ENCODE data around the gene CTSE. TPM values are rescaled to one million over a fixed set of nuclear protein-coding genes. Genes with fewer than 3 reads are reported as not detected.

Gene CTSE
- not detected in 2 replicates for total RNA-seq

GRCh38 chr1:206023695-206024094 is at the start of gene CTSE:
CTSE (minus strand) TSS chr1:206023895; CDS start chr1:206023791, 104 bp downstream.

GRCh38 chr1:206052919-206053610 is 29.4 kb upstream of the CTSE start, which contains the start of gene RHEX:
RHEX (plus strand) TSS chr1:206053173; CDS start chr1:206097829, 44,656 bp downstream.

DNA sequence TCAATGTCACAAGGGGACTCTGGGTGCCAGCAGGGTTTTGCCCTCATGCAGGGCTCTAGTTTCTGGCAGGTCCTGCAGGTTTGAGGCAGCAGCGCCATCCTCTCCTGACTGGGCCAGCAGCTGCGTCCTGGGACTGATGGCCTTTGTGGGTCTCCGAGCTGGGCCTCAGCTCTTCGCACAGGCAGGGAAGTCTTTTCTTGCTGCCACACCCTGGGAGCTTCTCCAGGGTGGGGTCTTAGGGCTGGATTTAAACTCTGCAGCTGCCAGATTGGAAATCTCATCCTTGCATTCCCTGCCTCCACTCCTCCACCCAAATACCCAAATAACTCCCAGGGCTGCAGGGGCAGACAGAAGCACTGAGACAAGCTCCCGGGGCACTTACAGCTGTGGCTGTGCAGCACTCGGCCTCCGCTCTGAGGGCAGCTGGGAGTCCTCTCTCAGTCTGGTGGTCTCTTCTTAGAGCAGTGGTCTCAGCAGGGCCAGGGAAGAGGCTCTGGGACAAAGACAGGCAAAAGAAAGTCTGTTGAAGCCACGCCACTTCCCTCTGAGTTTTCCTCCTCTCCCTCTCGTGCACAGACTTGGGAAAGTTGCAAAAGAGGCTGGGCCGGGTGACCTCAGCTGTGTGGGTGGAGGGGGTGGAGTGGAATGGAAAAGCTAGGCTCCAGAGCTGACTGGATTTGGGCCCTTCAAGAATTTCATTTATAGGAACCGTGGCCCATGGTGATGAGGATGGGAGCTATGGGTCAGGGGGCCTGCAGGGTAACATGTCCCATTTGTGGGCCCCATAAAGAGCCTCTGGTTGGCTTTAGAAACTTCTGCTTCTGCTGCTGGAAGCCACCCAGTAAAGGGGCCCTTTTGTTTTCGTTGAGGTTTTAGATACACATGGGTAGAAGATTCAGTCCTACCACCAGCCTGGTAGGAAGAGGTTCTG is 20.6 kb downstream of the CTSE start, which contains the start of gene RAB7B:
RAB7B (minus strand) TSS at position 525 of the 931 bp plus-strand sequence. CDS start 9,260 bp downstream, outside the sequence.

Other genes starting within 250 kb of the CTSE start
- gene RAB29, start 248.4 kb downstream of the CTSE start, total RNA-seq: 16.1 and 35.4 TPM in 2 replicates
- 14.4 and 25.8 TPM in 2 replicates for gene SLC41A1, start 210.7 kb downstream of the CTSE start, total RNA-seq
- gene PM20D1, start 173.8 kb downstream of the CTSE start, total RNA-seq: not detected in 2 replicates
- under 0.01 TPM in 2 replicates for gene SLC26A9, start 80.4 kb downstream of the CTSE start, total RNA-seq
- 1.7 and 22.7 TPM in 2 replicates for gene RAB7B, start 20.5 kb downstream of the CTSE start, total RNA-seq
- not detected in 2 replicates for gene RHEX, start 29.3 kb upstream of the CTSE start, total RNA-seq
- gene AVPR1B, start 93.5 kb upstream of the CTSE start, total RNA-seq: not detected in 2 replicates
- gene FAM72A, start 178.9 kb upstream of the CTSE start, total RNA-seq: 0.68 and 0.85 TPM in 2 replicates
- gene SRGAP2, start 179.6 kb upstream of the CTSE start, total RNA-seq: 22.2 and 51.3 TPM in 2 replicates

All from nasal cavity respiratory epithelium epithelial cell of viscerocranial mucosa (primary cell).